Stimulated activated CD4-positive, alpha-beta T cell treated with anti-CD3 and anti-CD28 coated beads, TNF-alpha, amount 100 ng/mL, for 1 hour (primary cell): ENCODE measurements around the gene HTR7.
"Not testable (repeated sequence)": the region's sequence is repeated elsewhere in the genome, so short reads cannot be mapped to it uniquely, and the experiment has no call there.

Source experiments
- DNase-seq, 3 donors: peaks; one replicate each; pipeline ENCODE4 v3.0.0-alpha.2; 2020; ENCODE audit warnings: low read depth in 3 of 3, low spot score in 1 of 3

HTR7 gene

GRCh38 chr10:90857635-90858460 is at the start of gene HTR7:
TSS of gene HTR7 (minus strand) at chr10:90858039. CDS start at chr10:90857671, 368 bp downstream.
- peak in 2 of 3 donors; percentile 24 to 52 for DNase-seq

DNA sequence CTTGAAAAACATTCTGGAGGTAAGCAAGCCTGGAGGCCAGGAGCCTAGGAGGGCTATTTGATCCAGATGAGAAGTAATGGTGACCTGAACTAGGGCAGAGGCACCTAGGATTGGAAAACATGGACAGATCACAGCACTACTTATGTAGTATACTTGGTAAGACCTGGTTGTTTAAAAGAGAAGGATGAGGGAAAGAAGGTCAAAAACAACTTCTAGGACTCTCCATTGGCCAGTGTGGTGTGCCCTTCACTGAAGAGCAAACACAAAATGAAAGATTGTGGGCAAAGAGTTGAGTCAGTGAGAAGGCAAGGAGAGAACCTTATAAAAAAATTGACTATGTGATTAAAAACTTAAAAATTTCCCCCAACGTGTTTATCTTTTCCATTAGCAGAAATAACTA is 48.8 kb upstream of the HTR7 start:
- no peak for DNase-seq

DNA sequence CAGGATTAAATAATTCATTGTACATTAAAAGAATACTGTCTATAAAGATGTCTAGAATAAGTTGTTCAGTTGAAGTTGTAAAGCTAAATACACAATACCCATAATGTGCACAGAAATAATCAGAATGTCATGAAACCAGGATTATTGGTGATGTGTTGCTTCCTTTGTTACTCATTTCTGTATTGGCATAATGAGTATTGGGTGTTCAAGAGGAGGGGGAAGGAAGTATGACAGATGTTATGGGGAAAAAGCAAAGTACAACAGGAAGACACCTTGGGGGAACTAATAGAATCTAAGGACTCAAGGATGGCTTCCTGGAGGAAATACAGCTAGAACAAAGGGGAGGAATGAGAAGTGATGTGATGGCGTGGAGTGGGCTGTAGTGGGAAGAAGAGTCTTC is 48.1 kb upstream of the HTR7 start:
- no peak for DNase-seq

DNA sequence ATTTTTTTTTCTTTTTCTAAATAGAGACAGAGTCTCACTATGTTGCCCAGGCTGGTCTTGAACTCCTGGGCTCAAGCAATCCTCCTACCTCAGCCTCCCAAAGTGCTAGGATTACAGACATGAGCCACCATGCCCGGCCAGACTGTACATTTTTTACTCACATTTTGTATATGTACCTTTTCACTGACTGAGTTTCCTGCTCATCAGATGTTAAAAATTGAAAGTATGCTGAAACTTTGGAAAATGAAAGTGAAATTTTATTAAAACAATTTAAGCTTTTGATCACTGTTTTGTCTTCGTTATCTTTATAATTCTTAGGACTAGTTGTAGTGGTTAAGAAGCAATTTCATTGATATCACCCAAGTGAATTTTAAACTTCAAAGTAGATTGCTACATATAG is 39.1 kb upstream of the HTR7 start:
- DNase-seq: not testable (repeated sequence)

- DNase-seq: no peak
Measured at GRCh38 chr10:90893190-90893589, 35.4 kb upstream of the HTR7 start.

GRCh38 chr10:90890347-90890746 is 32.5 kb upstream of the HTR7 start:
- no peak for DNase-seq

- DNase-seq: no peak
Measured at GRCh38 chr10:90889636-90890035, 31.8 kb upstream of the HTR7 start.

DNA sequence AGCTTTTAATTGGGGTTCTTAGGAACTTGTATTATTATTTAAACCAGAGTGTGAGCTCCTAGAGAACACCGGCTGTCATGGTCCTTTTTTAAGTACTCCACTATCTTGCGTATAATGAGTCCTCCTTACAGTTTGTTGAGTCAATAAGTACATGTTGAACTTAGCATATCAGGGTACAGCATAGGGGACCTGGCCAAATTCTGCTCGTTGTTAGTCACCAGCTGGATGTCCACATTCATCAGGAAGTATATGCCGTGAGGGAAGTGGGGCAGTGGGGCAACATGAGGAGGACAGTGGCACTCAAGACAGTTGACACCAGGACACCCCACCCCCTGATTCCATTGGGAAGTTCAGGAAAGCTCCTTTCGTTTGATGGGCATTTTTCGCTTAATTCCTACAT is 30.5 kb upstream of the HTR7 start:
- no peak for DNase-seq

DNA sequence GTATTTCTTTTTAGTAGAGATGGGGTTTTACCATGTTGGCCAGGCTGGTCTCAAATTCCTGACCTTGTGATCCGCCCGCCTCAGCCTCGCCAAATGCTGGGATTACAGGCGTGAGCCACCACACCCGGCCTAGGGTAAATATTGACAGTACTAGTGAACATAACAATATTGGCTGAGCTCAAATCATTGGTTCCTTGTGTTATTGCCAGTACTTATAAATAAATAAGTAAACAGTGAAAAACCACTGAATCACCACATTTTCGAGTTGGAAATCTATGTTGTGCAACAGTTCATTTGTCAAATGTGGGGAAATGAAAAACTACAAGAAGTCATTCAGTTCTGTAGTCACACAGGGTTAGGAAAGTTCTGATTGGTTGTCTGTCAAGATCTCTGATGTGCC is 29.7 kb upstream of the HTR7 start:
- DNase-seq: no peak

DNA sequence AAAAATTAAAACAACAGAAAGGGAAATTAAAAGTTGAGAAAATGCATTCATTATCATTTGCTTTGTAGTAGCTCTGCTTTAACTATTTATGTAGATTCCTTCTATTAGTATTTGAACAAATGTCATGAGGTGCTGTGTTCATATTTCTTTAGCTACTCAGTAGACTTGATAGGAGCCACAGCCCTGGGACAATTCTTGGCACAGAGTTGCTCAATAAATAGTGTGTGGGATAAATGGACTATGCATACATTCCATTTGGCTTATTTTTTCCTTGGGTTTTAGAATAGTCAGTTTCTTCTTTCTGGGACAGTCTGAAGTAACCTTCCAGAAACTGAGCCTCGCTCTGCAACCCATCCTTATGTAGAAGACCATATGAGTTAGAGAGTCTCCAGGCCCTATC is 27.3 kb upstream of the HTR7 start:
- no peak for DNase-seq

DNA sequence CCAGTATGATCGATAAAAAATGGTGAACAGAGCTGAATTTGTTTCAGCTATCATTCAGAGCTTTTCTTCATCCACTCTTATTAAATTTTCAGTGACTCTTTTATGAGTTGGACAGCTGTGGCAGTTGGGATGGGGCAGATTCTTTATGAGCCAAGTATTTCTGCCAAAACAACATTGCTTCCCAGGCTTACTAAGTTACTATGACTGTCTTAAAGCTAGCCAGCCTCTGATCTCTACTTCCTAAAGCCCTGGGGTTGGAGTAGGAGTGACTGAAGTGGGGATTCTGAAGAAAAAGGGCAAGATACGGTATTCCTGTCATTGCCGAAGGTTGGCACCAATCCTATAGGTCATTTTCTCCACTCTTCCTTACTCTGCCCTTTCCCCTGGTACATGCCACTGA is 26.6 kb upstream of the HTR7 start:
- DNase-seq: no peak

DNA sequence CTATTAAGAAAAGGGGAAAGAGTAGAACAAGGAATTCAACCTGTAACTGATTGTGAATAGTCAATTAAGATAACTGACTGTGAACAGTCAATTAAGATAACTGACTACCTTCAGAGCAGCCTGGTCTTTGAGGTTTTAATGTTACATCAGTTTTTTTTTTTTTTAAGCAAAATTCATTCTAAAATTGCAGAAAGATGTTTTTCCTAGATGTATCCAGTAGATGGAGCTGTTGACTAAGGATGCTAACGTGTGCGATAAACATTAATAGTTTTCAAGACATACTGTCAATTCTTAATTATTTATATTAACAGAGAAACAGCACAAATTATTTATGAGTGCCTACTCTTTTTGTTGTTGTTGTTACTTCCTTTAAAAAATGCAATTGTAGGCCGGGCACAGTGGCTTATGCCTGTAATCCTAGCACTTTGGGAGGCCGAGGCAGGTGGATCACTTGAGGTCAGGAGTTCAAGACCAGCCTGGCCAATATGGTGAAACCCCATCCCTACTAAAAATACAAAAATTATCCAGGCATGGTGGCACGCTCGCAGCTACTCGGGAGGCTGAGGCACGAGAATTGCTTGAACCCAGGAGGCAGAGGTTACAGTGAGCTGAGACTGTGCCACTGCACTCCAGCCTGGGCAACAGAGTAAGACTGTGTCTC is 22.4 kb upstream of the HTR7 start:
- DNase-seq: not testable (repeated sequence)

- DNase-seq: no peak
Measured at GRCh38 chr10:90879062-90879461, 21.2 kb upstream of the HTR7 start.

- DNase-seq: no peak
Measured at GRCh38 chr10:90872648-90873020, 14.8 kb upstream of the HTR7 start.

- peak; percentile 22 to 67 (median 55) for DNase-seq
Measured at GRCh38 chr10:90871766-90872647, 14.2 kb upstream of the HTR7 start, which contains the start of gene RPP30. TSS of gene RPP30 (plus strand) at chr10:90871974. CDS start at chr10:90871987, 13 bp downstream.

GRCh38 chr10:90871279-90871765 is 13.5 kb upstream of the HTR7 start:
- DNase-seq: no peak

DNA sequence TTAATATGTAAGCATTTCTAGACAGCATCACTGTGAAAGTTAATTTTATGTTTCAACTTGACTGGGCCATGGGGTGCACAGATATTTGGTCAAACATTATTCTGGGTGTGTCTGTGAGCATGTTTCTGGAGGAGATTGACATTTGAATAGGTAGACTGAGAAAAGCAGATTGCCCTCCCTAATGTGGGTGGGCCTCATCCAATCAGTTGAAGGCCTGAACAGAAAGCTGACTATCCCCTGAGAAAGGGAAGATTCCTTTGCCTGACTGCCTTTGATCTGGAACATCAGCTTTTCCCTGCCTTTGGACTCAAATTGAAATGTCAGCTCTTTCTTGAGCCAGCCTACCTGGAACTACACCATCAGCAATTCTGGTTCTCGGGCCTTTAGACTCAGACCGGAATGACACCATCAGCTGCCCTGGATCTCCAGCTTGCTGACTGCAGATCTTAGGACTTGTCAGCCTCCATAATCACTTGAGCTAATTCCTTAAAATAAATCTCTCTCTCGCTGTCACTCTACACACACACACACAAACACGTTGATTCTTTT is 8.3 kb upstream of the HTR7 start:
- no peak for DNase-seq

- DNase-seq: no peak
Measured at GRCh38 chr10:90865401-90865800, 7.6 kb upstream of the HTR7 start.

DNA sequence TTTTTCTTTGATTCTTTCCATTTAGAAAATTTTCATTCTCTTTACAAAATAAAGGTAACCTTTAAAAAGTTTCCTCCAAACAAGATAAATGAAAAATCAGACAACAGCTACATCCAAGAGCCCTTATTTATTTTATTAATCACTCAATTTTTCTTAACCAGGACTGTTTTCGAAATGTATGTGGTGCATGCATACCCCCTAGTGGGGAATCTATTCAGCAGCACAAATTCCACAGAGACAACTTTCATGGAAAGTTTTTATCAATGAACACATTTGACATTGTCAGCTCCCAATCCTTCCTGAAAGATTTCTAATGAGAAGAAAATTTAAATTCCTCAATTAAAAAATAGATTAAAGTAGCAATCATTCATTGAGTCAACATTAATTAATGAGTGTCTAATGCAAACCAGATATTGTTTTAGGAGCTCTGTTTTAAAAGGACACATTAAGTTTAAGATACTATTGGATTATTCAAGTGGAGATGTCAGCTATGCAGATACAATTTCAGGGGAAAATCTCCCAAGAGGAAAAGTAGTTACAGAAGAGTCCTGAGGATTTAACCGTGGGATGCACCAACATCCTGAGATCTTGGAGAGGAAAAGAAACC is 5.2 kb upstream of the HTR7 start:
- DNase-seq: no peak

- no peak for DNase-seq
Measured at GRCh38 chr10:90860790-90861189, 3.0 kb upstream of the HTR7 start.

- DNase-seq: no peak
Measured at GRCh38 chr10:90859321-90859751, 1.5 kb upstream of the HTR7 start.
